HG02884 (cell line): ENCODE measurements around the gene TAS1R2.
A peak's percentile ranks its signal among the peaks of the same experiment; 100 is the strongest.
"Not testable (repeated sequence)": the region's sequence is repeated elsewhere in the genome, so short reads cannot be mapped to it uniquely, and the experiment has no call there.

Experiments
- ATAC-seq: cut with Tn5 transposase; IDR thresholded peaks from one replicate; pipeline ENCODE4 v1.9.1; 2021; ENCODE audit warnings: mild to moderate bottlenecking, moderate library complexity; ENCODE audit not compliant: unreplicated experiment

Gene TAS1R2

DNA sequence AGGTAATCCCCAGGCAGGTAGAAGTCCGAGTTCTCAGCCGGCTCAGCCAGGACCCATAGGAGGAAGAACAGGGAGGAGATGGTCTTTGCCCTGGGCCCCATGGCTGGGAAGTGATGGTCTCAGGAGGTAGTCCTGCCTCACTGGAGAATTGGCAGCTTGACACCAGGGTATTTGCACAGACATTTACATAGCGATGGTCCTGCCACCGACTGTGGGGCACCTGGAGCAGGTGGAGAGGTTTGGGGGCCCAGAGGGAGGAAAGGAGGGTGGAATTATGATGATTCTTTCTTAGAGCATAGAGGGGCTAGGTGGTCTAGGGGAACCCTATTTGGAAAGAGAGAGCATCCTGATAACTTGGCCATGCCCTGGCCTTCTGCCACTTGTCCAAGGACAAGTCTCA is at the start of gene TAS1R2:
Gene TAS1R2, minus strand, starts transcription at position 101 of the 400 bp plus-strand sequence. Its CDS starts 0 bp downstream, at position 101.
- ATAC-seq = no peak

DNA sequence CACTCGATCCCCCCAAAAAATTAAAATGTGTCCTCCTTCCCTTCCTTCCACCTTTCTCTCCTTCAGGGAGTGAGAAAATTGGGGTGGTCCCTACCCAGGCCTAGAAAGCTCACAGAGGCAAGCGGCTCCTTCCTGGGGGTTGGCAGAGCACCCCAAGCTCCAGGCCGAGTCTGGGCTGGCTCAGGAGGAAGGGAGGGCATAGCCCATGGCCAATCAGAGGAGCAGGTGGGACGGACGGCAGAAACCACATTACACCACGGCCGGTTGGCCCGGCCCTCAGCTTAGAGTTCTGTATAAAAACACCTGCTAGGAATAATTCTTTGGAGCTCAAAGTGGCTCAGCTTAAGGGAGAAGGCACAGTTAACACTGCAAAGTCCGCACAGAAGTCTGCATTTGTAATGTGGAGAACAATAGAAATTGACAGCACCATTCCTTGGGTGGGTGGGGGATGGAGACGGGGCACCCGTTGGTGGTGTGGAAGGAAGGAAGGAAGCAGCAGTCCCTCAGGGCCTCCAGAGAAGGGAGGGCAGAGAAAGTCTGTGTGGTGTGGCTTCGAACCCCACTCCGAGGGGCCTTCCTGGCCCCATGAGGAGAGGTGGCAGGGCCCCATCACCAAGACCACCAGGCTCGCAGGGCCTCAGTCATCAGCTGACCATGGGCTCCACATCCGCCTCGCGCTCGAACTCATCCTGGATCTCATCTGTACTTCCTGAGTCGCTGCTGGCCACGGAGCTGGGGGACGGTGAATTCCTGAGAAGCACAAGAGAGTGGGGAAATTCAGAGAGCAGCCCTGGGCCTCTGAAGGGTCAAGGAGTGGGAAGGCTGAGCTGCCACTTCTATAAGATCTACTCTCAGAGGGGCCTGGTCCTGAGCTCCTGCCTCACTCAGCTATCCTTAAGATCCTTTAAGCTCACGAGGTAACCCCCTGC is 48.7 kb upstream of the TAS1R2 start:
- ATAC-seq = no peak

DNA sequence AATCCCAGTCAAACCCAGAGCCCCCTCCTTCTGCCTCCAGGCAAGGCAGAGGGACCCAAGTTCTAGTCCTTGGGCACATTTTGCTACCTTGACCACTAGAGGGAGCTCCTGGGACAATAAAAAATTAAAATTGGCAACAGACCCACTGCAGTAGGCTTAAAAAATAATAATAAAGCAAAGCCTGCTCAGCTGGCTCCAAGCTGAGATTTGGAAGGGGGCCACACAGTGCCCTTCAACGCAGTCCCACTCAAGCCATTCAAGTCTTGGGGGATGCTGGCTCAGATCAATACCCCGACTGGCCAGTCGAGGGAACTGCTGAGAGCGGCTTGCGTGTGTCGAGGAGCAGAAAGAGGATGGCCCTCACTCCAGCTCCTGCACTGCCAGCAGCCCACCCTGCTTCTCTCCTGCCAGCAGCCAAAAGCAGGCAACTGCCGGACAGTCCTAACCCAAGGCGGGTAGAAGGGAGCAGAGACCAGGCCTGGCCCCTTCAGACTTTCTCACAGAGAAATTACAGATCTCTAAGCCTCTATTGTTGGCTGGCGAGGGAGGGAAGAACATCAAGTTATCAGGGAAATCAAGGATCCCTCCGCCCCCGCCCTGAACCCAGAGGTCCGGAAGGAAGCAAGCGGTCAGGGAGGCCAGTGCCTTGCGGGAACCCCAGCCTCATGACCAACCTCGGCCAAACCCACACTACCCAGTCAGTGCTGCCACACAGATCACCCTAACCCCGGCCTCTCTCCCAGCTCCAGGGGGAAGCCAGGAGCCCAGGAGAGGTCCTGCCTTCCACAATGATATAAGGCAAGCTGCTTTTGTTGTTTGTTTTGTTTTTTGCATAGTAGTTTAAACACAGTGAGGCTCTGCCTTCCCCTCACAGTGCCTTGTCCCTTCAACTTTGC is 47.8 kb upstream of the TAS1R2 start:
- no peak for ATAC-seq

DNA sequence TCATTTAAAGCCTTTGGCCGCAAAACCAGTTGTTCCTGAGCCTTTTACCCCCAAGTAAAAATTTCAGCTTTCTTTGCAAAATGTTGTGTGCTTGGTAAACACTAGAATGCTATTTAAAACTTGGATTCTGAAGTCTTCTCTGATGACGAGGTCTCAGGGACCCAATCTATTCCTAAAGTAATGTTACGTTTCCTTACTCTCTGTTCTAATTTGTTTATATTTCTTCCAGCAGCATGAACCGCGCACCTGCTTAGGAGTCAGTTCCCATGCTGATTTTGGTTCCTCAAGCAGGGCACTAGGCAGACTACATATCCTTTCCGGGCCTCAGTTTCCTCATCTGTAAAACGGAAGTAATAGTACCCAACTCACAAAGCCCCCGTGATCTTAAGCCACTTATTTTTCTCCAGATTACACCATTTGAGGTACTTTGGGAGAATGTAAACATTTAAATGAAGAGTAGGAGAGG is 43.9 kb upstream of the TAS1R2 start:
- ATAC-seq = no peak

DNA sequence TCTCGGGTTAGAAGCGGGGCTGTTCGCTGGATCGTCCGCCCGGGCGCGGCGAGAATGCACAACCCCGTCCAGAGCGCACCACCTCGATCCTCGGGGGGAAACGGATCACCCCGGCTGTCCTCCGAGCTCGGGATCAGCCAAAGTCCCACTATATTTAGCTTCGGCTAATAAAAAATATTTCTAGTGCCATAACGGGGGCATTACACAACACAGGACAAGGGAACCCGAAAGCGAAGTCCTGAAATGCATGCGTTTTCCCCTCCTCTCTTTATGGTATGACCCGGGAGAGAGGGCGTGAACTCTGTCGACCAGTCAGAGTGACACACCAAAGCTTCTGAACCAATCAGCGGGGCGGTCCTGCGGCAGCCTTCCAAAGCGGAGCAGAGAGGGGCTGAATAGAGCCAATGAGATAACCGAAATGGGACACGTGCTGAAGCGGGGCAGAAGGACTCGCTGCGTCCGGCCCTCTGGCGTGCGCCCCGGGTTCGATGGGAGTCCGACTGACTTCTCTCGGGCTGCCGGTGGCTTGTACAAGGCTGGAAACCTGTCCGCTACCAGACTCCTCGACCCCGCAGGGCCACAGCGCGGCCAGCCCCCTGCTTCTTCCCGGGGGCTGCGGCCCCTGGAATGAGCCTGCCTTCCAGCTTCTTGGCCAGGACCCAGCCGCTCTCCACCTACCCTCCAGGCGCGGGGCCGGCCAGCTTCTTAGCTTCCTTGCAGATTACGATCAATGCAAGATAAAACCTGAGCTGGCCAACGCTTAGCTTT is 43.2 kb upstream of the TAS1R2 start, which contains the start of gene ALDH4A1:
Gene ALDH4A1, minus strand, starts transcription at position 33 of the 768 bp plus-strand sequence. Its CDS starts 32 bp downstream, at position 1.
- peak; percentile 92 for ATAC-seq

DNA sequence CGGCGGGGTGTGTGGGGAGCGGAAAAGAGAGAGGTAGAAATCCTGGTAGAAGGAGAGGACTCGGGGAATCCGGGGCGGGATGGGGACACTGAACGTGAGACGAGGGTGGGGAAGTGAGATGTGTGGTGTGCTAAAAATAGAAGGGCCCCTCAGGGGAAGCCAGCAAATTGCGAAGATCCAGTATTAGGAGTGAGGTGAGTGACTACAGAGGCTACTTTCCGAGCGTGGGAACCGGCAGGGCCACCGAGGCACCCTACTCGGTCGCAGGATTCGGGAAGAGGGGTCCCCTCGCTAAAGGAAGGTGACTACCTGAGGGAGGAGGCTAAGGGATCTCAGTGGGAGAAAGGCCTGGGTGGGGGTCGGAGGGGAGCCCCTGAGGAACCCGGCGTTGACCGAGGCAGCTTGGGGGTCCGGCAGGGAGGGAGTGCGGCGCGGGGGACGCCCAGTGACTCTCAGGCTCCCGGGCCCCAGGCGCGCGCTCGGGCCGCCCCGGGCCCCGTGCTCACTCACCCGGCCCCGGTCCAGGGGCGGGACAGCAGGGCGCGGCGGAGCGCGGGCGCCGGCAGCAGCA is 42.6 kb upstream of the TAS1R2 start:
- peak; percentile 3 for ATAC-seq

DNA sequence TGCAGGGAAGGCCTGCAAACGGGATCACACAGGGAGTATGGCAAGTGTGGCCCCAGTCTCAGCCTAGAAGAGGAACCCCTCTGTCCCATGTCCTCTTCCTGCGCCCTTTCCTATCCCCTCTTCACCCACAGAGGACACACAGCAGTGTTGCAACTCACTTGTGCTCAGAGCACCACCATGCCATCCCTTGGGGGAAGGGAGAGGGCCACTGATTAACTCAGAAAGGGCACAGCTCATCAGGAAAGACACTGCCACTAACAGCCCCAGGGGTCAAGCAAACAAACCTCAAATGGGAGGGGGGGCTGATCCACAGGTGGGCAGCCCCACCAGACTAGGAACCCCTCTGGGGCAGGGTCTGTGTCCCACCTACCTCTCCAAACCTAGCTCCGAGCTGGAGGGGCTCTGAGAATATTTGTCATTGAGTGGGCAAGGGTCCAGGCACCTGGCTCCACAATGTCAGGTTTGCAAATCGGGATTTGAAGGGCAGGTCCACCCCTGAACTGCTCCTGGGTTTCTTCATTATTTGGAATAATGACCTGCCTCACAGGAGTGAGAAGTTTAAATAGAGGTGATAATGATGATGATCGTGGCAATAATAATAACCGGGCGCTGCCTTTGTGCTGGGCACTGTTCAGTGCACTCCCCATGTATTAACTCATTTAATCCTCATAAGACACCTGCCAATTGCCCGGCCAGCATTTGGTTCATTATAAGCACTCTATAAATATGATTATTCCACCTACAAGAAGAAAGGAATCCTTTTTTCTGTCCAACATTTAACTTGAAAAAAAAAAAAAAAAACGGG is 41.9 kb upstream of the TAS1R2 start:
- no peak for ATAC-seq

DNA sequence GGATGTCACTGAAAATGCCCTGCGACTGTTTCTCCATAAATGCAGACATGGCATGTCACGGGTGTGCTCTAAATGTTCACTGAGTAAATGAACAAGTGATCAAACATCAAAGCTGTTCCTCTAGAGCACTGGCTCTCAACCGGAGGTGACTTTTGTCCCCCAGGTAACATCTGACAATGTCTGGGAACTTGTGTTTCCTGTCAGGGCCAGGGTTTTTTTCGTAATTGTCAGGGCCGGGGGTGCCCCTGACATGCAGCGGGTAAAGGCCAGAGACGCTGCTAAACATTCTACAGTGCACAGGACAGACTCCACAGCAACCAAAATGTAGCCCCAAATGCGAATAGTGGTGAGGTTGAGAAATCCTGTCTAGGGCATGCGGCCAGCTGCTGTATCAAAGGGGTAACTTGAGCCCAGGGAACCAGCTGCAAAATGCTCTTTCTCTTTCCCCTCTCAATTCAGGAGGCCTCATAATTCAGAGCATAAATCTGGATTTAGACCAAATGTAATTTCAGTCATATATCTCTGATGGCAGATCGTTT is 40.9 kb upstream of the TAS1R2 start:
- no peak for ATAC-seq

DNA sequence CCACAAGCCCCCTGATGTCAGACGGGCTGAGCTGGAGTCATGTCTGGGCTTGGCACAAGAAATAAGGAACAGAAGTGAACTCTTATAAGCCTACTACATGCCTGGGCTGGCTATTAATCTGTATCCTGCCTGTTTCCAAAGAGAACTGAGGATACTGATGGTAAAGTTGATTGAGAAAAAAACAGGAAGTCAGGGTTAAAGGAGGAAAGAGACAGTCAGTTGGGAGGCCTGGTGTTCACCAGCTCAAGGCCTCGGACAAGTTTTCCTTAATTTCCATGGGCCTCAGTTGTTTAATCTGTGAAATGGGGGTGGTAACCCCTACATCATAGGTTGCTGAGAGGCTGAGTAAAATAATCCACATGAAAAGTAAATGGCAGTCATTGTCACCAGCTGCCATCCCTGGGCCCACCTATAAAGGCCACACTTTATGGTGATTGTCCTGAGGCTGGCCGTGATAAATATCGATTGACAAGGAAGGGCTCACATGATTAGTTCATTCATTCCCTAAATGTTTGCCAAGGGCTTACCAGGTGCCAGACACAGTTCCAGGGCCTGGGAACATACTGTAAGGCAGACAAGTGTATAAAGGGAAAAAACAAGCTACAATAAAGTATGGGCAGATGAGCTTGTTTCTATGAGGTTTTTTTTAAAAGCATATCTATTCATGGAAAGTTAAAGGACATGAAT is 40.0 kb upstream of the TAS1R2 start:
- ATAC-seq = no peak

DNA sequence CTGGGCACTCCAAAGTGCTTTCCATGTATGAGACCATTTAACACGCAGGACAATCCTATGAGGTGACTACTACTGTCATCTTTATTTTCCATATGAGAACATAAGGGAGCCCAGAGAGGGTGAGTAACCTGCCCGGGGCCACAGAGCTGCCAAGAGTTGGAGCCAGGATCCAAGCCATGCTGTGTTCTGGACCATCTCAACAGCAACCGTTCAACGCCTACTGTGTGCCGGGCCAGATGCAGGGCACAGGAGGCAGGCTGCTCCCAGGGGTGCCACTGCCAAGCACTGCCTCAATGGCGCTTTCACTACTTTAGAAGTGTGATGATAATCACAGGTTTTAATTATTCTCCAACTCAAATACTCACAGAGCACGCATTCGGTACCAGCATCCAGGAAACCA is 39.1 kb upstream of the TAS1R2 start:
- ATAC-seq = no peak

DNA sequence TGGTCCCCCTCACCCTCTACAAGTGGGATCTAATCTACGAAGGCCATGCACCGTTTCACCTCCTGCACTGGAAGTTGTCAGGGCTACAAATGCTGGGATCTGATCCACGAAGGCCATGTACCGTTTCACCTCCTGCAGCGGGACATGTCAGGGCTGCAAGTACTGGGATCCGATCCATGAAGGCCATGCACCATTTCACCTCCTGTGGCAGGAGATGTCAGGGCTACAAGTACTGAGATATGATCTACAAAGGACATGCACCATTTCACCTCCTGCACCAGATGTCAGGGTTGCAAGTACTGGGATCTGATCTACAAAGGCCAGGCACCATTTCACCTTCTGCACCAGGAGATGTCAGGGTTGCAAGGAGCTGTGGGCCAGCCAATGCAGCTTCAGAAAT is 35.9 kb upstream of the TAS1R2 start:
- no peak for ATAC-seq

DNA sequence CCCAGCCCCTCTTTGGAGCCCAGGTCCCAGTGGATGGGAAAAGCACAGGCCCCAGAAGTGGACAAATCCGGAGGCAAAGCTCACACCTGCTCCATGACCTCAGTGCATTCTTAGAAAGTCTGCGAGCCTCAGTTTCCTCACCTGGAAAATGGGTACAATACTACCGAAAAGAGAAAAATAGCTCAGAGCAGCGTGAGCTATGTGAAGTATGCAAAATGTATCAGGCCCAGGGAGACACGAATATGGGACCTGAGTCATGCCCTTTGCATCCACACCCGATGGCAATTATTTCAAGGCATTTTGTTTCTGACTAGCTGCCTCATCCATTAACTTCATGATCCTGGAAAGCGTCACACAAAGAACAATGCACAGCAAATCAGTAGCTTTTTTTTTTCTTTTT is 33.7 kb upstream of the TAS1R2 start:
- ATAC-seq = no peak

DNA sequence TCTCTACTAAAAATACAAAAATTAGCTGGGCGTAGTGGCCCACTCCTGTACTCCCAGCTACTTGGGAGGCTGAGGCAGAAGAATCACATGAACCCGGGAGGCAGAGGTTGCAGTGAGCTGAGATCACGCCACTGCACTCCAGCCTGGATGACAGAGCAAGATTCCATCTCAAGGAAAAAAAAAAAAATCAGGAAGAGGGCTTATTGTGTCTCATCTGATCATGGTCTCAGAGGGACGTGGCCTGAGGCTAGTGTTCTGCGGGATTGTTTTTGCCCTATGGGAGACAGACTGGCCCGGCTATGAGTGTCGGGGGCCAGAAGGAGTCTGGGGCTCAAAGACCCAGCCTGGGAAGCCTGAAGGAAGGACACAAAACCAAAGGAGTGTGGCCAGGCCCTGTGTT is 32.4 kb upstream of the TAS1R2 start:
- not testable (repeated sequence) for ATAC-seq

DNA sequence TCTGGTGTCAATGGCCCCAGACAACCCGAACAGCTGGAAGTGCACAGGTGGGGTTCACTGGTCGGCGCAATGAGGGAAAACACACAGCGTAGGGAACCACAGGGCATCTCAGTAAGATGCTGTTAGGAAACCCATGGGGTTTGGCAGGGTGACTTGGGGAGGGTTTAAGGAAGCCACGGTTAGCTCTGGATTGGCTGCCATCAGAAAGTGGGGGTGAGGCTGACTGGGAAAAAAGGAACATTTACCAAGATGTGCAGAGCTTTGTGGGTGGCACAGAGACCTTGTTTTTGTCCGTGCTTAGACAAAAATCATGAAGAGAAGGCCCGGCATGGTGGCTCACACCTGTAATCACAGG is 31.9 kb upstream of the TAS1R2 start:
- no peak for ATAC-seq

DNA sequence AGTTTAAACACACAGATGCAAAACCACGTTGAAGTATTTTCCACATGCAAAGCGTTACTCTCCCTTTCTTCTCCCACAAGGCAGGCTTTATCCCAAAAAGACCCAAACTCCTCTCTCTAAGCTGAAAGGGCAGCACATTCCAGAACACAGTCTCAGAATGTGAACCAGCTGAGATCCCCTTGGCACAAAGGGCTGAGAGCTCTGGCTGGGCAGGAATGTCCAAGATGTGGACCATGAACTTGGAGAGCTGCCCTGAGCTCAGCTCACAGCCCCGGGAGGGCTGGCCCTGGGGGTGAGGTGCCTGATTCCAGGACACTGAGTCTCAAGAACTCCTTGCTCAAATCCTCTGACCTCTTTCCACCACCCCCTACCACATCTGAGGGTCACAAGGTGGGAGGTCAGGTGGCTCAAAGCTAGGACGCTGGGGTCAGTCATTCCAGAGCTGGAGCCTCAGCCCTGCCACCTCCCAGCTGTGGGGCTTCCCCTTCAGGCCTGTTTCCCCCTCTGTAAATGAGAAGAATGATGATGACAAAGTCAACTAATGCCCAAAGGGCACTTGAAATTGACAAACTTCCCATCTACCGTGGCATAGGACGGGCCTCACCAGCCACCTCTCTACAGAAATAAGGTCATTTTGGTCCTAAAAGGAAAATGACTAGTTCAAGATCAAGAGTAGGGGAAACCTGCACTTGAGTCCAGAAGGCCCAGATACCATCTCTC is 31.4 kb upstream of the TAS1R2 start:
- no peak for ATAC-seq

DNA sequence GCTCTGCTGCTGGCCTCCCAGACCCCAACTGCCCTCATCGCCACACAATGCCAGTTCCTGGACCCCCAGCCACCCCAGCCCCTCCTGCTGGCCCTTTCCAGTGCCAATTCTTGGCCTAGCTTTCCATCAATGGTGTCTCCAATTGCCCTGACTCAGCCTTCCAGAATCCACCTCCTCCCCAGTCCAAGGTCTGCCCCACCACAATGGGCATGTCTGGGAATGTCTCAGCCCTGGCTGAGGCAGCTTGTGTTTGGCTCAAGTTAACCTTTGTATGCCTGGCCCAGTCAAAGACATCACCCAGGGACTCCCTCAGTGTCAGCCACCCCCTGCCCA is 26.5 kb upstream of the TAS1R2 start:
- ATAC-seq = no peak

DNA sequence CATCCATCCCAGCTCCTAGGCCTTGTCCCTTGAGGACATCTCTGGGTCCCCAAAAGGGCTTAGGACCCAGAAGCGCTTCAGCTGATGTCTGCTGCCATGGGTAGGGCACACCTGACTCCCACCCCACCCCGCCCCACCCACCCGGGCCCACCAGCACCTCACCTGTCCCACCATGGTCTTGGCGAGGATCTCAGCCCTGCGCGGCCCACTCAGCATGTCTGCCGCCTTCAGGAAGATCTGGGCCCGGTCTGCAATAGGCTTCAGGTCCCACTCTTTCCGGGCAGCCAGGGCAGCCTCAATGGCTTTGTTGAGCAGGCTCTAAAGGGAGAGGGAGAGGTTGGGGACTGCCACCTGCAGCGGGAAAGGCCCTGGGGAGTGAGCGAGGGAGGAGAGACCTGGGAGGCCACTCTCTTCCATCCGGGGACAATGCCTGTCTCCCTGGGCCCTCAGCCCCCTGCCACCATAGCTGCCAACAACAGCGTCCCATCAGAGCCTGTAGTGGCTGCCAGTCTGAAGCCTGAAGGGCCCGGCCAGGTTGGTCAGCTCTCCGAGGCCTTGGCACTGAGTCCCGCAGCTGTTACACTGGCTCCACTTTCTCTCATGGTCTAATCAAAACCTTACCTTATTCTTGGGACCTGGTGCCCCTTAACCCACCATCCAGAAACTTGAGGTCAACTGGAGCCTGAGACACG is 26.0 kb upstream of the TAS1R2 start:
- ATAC-seq = no peak

DNA sequence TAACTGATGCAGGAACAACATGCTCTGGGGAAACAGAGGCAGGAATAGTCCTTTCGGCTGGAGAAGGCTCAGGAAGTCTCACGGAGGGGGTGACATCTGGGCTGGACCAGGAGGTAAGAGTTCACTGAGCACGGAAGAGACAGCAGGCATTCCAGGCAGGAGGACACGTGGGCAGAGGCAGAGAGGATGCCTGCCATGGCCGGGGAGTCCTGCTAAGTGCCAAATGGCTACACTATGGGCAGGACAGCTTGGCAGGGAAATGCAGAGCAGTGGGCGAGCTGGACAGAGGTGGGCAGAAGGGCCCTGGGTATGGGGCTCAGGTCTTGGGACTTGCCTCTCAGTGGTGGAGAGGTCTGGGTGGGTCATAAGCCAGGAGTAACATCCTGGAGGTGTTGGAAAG is 25.3 kb upstream of the TAS1R2 start:
- ATAC-seq = no peak
